Thyroid gland (tissue), 4 donors: Measurements from ENCODE around the gene RAD21L1. TPM values are rescaled to one million over a fixed set of nuclear protein-coding genes. Genes with fewer than 3 reads are reported as not detected.

ENCODE experiments used
- DNase-seq, 2 donors: peaks; one replicate each; pipeline ENCODE4 v3.0.0-alpha.2; 2019
- H3K27ac ChIP-seq, 3 donors: fragments of 200-600 bp; sonication (generic); 1 replicate in 2 of 3; 2 replicates in 1 of 3; pipeline ENCODE4 v1.5.1; 2016 to 2019; ENCODE audit warnings: mild to moderate bottlenecking in 1 of 3, moderate library complexity in 1 of 3
- H3K27me3 ChIP-seq: fragments of 200-600 bp; sonication (generic); one replicate; pipeline ENCODE4 v1.5.1; 2019
- H3K36me3 ChIP-seq, 2 donors: fragments of 200-600 bp; sonication (generic); one replicate each; pipeline ENCODE4 v1.5.1; 2016 to 2019
- H3K4me1 ChIP-seq, 2 donors: fragments of 200-600 bp; sonication (generic); one replicate each; pipeline ENCODE4 v1.5.1; 2017 to 2019
- H3K4me3 ChIP-seq, 3 donors: fragments of 200-600 bp; sonication (generic); replicated peaks in 1 of 3; 1 replicate in 2 of 3; 2 replicates in 1 of 3; pipeline ENCODE4 v1.5.1; 2016; ENCODE audit warnings: mild to moderate bottlenecking in 1 of 3
- H3K9me3 ChIP-seq: fragments of 200-600 bp; sonication (generic); one replicate; pipeline ENCODE4 v1.5.1; 2017
- CTCF ChIP-seq, 6 experiments: fragments of 200-600 bp in 3 of 6; fragments of 450-650 bp in 3 of 6; sonication (generic) in 3 of 6; IDR thresholded peaks; one replicate each; pipeline ENCODE4 v1.5.1; 2016 to 2019; ENCODE audit warnings: antibody characterized with exemption in 6 of 6, mild to moderate bottlenecking in 2 of 6, inconsistent platforms in 1 of 6, moderate library complexity in 1 of 6
- POLR2A ChIP-seq, 2 donors: fragments of 450-650 bp; IDR thresholded peaks; one replicate each; pipeline ENCODE4 v1.6.1; 2017; ENCODE audit warnings: antibody characterized with exemption in 2 of 2, mild to moderate bottlenecking in 2 of 2, moderate library complexity in 1 of 2
- WGBS, 2 donors: methylation state at CpG; one replicate each; pipeline ENCODE4 v1.1.5; 2017; 5-methylcytosine and 5-hydroxymethylcytosine counted together
- intact Hi-C: fragments of 100-400 bp; cut with DNase I; formaldehyde crosslinking; loops from one replicate; pipeline ENCODE4 v1.15.1; 2023
- total RNA-seq, 4 donors: library from RNA; depleted of rRNA; stranded (reverse); fragments of >200 nt; gene quantifications; one replicate each; pipeline ENCODE4 v1.2.3, GENCODE V29; 2016

Gene RAD21L1
- total RNA-seq, 4 donors from 2014 or later: not detected

- no peaks in the 10 kb centered on the region for H3K36me3 ChIP-seq
- WGBS, 2 donors: 86 to 87% methylated on average over 20 of the region's 20 CpGs
- H3K4me1 ChIP-seq: peaks cover 0 to 10% of the 10 kb centered on the region in 2 donors
- TF ChIP-seq CTCF (IDR thresholded peaks at IDR 0.05) (no peak), POLR2A (IDR thresholded peaks at IDR 0.05) (no peak)
- no peaks in the 10 kb centered on the region for H3K27me3 ChIP-seq
- intact Hi-C loops: no loop called here
- no peak for DNase-seq
- H3K9me3 ChIP-seq: no peaks in the 10 kb centered on the region
- H3K27ac ChIP-seq: no peak overlapping the region
- no peak overlapping the region for H3K4me3 ChIP-seq
These were observed 1.5 kb upstream of the RAD21L1 start for GRCh38 chr20:1224205-1224890.

DNA sequence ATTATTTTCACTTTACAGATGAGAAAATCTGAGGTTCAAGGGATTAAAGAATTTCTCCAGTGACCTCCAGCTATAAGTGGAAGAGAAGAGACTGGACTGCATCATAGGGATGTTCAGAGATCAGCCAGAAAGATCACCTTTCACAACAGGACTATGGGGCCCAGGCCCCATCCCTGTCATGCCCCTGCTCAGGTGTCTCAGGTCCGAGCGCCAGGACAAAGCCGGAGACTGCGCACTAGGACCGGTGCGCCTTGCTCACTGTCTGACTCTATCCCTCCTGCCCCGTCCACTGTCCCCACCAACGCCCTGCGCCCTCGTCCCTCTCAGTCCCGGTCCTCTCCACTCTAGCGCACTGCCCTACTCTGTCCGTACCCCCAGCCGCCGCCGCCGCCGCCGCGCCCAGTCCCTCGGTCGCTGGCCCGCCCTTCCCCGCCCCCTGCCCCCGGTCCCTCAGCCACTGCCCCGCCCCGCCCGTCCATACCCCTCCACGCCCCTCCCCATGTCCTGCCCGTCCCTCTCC is 521 bp upstream of the RAD21L1 start:
- Histone ChIP-seq H3K4me3 (peak overlapping the region in 1 of 3 donors; percentile 31), H3K9me3 (no peaks in the 10 kb centered on the region), H3K27me3 (no peaks in the 10 kb centered on the region), H3K27ac (no peak overlapping the region), H3K36me3 (no peaks in the 10 kb centered on the region), H3K4me1 (peaks cover 0 to 10% of the 10 kb centered on the region in 2 donors)
- peak in 1 of 2 donors; percentile 74 for DNase-seq
- WGBS, 2 donors: 4 to 8% methylated on average over 11 to 25 of the region's 30 CpGs
- TF ChIP-seq POLR2A (IDR thresholded peaks at IDR 0.05) (no peak), CTCF (IDR thresholded peaks at IDR 0.05) (no peak)
- intact Hi-C loops: no loop called here

- 90 to 92% methylated on average over 3 of the region's 3 CpGs for WGBS, 2 donors
- no peak overlapping the region for H3K4me3 ChIP-seq
- TF ChIP-seq CTCF (IDR thresholded peaks at IDR 0.05): no peak
- no peak for TF ChIP-seq POLR2A (IDR thresholded peaks at IDR 0.05)
- no peaks in the 10 kb centered on the region for H3K27me3 ChIP-seq
- no peak overlapping the region for H3K27ac ChIP-seq
- H3K36me3 ChIP-seq: no peaks in the 10 kb centered on the region
- intact Hi-C loops: no loop called here
- DNase-seq: no peak
- H3K4me1 ChIP-seq: peaks cover 0 to 10% of the 10 kb centered on the region in 2 donors
- H3K9me3 ChIP-seq: no peaks in the 10 kb centered on the region
These were observed 3.7 kb downstream of the RAD21L1 start for GRCh38 chr20:1229541-1229940.

- intact Hi-C loops: no loop called here
- Histone ChIP-seq H3K27me3 (no peaks in the 10 kb centered on the region), H3K4me3 (no peak overlapping the region), H3K9me3 (no peaks in the 10 kb centered on the region), H3K36me3 (no peaks in the 10 kb centered on the region), H3K27ac (no peak overlapping the region), H3K4me1 (no peaks in the 10 kb centered on the region)
- TF ChIP-seq CTCF (IDR thresholded peaks at IDR 0.05): no peak
- WGBS, 2 donors: 91 to 95% methylated on average over 3 of the region's 3 CpGs
- DNase-seq: no peak
These were observed 6.7 kb downstream of the RAD21L1 start for GRCh38 chr20:1232286-1233111.

- Histone ChIP-seq H3K27ac (no peak overlapping the region), H3K36me3 (no peaks in the 10 kb centered on the region), H3K27me3 (no peaks in the 10 kb centered on the region), H3K9me3 (no peaks in the 10 kb centered on the region), H3K4me1 (no peaks in the 10 kb centered on the region), H3K4me3 (no peak overlapping the region)
- intact Hi-C loops: no loop called here
- TF ChIP-seq POLR2A (IDR thresholded peaks at IDR 0.05) (no peak), CTCF (IDR thresholded peaks at IDR 0.05) (no peak)
- no peak for DNase-seq
- 83 to 89% methylated on average over 5 of the region's 5 CpGs for WGBS, 2 donors
These were observed 14.7 kb downstream of the RAD21L1 start for GRCh38 chr20:1240549-1240948.
